ENCODE data around the gene ARHGAP20.

The ARHGAP20 gene

GRCh38 chr11:110711776-110712658, at the start of gene ARHGAP20:
Gene ARHGAP20, minus strand, starts transcription at chr11:110712437. Its CDS starts 206 bp downstream, at chr11:110712231.
- DNase-seq, result peak; percentile 31

GRCh38 chr11:110761991-110762390, 49.8 kb upstream of the ARHGAP20 start:
- DNase-seq, result no peak

GRCh38 chr11:110761131-110761530, 48.9 kb upstream of the ARHGAP20 start:
- no peak for DNase-seq

- no peak for DNase-seq
Measured at GRCh38 chr11:110759972-110760381, 47.7 kb upstream of the ARHGAP20 start.

GRCh38 chr11:110757962-110758755, 45.9 kb upstream of the ARHGAP20 start:
- no peak for DNase-seq

- no peak for DNase-seq
Measured at GRCh38 chr11:110757066-110757465, 44.8 kb upstream of the ARHGAP20 start.

GRCh38 chr11:110755941-110756340, 43.7 kb upstream of the ARHGAP20 start:
- DNase-seq, result no peak

GRCh38 chr11:110752890-110753289, 40.7 kb upstream of the ARHGAP20 start:
- no peak for DNase-seq

- DNase-seq, result no peak
Measured at GRCh38 chr11:110750100-110750499, 37.9 kb upstream of the ARHGAP20 start.

GRCh38 chr11:110747531-110747930, 35.3 kb upstream of the ARHGAP20 start:
- DNase-seq, result no peak

- no peak for DNase-seq
Measured at GRCh38 chr11:110738641-110739040, 26.4 kb upstream of the ARHGAP20 start.

GRCh38 chr11:110737593-110737992, 25.4 kb upstream of the ARHGAP20 start:
- no peak for DNase-seq

GRCh38 chr11:110736171-110736553, 23.9 kb upstream of the ARHGAP20 start:
- DNase-seq, result no peak

GRCh38 chr11:110735455-110736170, 23.4 kb upstream of the ARHGAP20 start:
- no peak for DNase-seq

- no peak for DNase-seq
Measured at GRCh38 chr11:110734790-110735189, 22.6 kb upstream of the ARHGAP20 start.

GRCh38 chr11:110730773-110731172, 18.5 kb upstream of the ARHGAP20 start:
- no peak for DNase-seq

- no peak for DNase-seq
Measured at GRCh38 chr11:110728883-110729282, 16.6 kb upstream of the ARHGAP20 start.

GRCh38 chr11:110728476-110728875, 16.2 kb upstream of the ARHGAP20 start:
- no peak for DNase-seq

- DNase-seq, result no peak
Measured at GRCh38 chr11:110724358-110724757, 12.1 kb upstream of the ARHGAP20 start.

GRCh38 chr11:110720431-110721275, 8.4 kb upstream of the ARHGAP20 start:
- DNase-seq, result no peak

- DNase-seq, result no peak
Measured at GRCh38 chr11:110716361-110716760, 4.1 kb upstream of the ARHGAP20 start.

GRCh38 chr11:110715541-110715940, 3.3 kb upstream of the ARHGAP20 start:
- no peak for DNase-seq
